HG02678 (cell line): ENCODE data around the gene FAR2.
"Not testable (repeated sequence)": the region's sequence is repeated elsewhere in the genome, so short reads cannot be mapped to it uniquely, and the experiment has no call there.

Experiments used
- ATAC-seq: cut with Tn5 transposase; IDR thresholded peaks from one replicate; pipeline ENCODE4 v1.9.1; 2021; ENCODE audit warnings: mild to moderate bottlenecking, moderate library complexity; ENCODE audit not compliant: unreplicated experiment

Gene FAR2

GRCh38 chr12:29152981-29153630 is 4.0 kb downstream of the FAR2 start:
- no peak for ATAC-seq

GRCh38 chr12:29155079-29155478 is 6.0 kb downstream of the FAR2 start:
- ATAC-seq, result peak; percentile 41

- no peak for ATAC-seq
Measured at GRCh38 chr12:29157486-29157946, 8.4 kb downstream of the FAR2 start.

- no peak for ATAC-seq
Measured at GRCh38 chr12:29158115-29158763, 9.2 kb downstream of the FAR2 start.

GRCh38 chr12:29159661-29160060 is 10.6 kb downstream of the FAR2 start:
- no peak for ATAC-seq

- no peak for ATAC-seq
Measured at GRCh38 chr12:29160230-29160629, 11.2 kb downstream of the FAR2 start.

GRCh38 chr12:29163146-29163545 is 14.1 kb downstream of the FAR2 start:
- no peak for ATAC-seq

- ATAC-seq, result peak; percentile 100
Measured at GRCh38 chr12:29164477-29165393, 15.7 kb downstream of the FAR2 start.

GRCh38 chr12:29167445-29167844 is 18.4 kb downstream of the FAR2 start:
- ATAC-seq, result no peak

- ATAC-seq, result no peak
Measured at GRCh38 chr12:29167988-29168387, 18.9 kb downstream of the FAR2 start.

GRCh38 chr12:29169978-29170377 is 20.9 kb downstream of the FAR2 start:
- not testable (repeated sequence) for ATAC-seq

GRCh38 chr12:29170478-29171084 is 21.5 kb downstream of the FAR2 start:
- not testable (repeated sequence) for ATAC-seq

- ATAC-seq, result no peak
Measured at GRCh38 chr12:29171421-29172258, 22.6 kb downstream of the FAR2 start.

GRCh38 chr12:29176941-29177340 is 27.9 kb downstream of the FAR2 start:
- ATAC-seq, result no peak

- ATAC-seq, result not testable (repeated sequence)
Measured at GRCh38 chr12:29182247-29182646, 33.2 kb downstream of the FAR2 start.

- ATAC-seq, result no peak
Measured at GRCh38 chr12:29187756-29188155, 38.7 kb downstream of the FAR2 start.

GRCh38 chr12:29191267-29191850 is 42.3 kb downstream of the FAR2 start:
- no peak for ATAC-seq

GRCh38 chr12:29198901-29199300 is 49.8 kb downstream of the FAR2 start:
- ATAC-seq, result no peak

- ATAC-seq, result no peak
Measured at GRCh38 chr12:29200586-29200985, 51.5 kb downstream of the FAR2 start.

GRCh38 chr12:29201296-29201695 is 52.2 kb downstream of the FAR2 start:
- no peak for ATAC-seq
